GM19324 (cell line): Measurements from ENCODE around the gene MRTFB.
"Not testable (repeated sequence)": the region's sequence is repeated elsewhere in the genome, so short reads cannot be mapped to it uniquely, and the experiment has no call there.

Experiments used
- ATAC-seq: cut with Tn5 transposase; IDR thresholded peaks from one replicate; pipeline ENCODE4 v1.9.1; 2021; ENCODE audit warnings: mild to moderate bottlenecking, moderate library complexity; ENCODE audit not compliant: unreplicated experiment, low FRiP score

MRTFB gene

GRCh38 chr16:14070877-14071575, at the start of gene MRTFB:
Gene MRTFB, plus strand, starts transcription at chr16:14071319. Its CDS starts 69,288 bp downstream, at chr16:14140607.
- ATAC-seq, result peak; percentile 83

- ATAC-seq, result not testable (repeated sequence)
Observed at GRCh38 chr16:14023526-14023925, 47.6 kb upstream of the MRTFB start.

- no peak for ATAC-seq
Observed at GRCh38 chr16:14024283-14024682, 46.8 kb upstream of the MRTFB start.

GRCh38 chr16:14026572-14027285, 44.4 kb upstream of the MRTFB start:
- no peak for ATAC-seq

- no peak for ATAC-seq
Observed at GRCh38 chr16:14028202-14028601, 42.9 kb upstream of the MRTFB start.

GRCh38 chr16:14029658-14030057, 41.5 kb upstream of the MRTFB start:
- ATAC-seq, result no peak

- no peak for ATAC-seq
Observed at GRCh38 chr16:14035092-14035491, 36.0 kb upstream of the MRTFB start.

- ATAC-seq, result no peak
Observed at GRCh38 chr16:14036889-14037288, 34.2 kb upstream of the MRTFB start.

- no peak for ATAC-seq
Observed at GRCh38 chr16:14037960-14038359, 33.2 kb upstream of the MRTFB start.

GRCh38 chr16:14041164-14041563, 30.0 kb upstream of the MRTFB start:
- no peak for ATAC-seq

GRCh38 chr16:14042706-14043105, 28.4 kb upstream of the MRTFB start:
- ATAC-seq, result no peak

- ATAC-seq, result no peak
Observed at GRCh38 chr16:14043278-14043677, 27.8 kb upstream of the MRTFB start.

GRCh38 chr16:14043793-14044192, 27.3 kb upstream of the MRTFB start:
- ATAC-seq, result no peak

GRCh38 chr16:14047121-14047859, 23.8 kb upstream of the MRTFB start:
- ATAC-seq, result not testable (repeated sequence)

- no peak for ATAC-seq
Observed at GRCh38 chr16:14050291-14051027, 20.7 kb upstream of the MRTFB start.

- no peak for ATAC-seq
Observed at GRCh38 chr16:14051103-14051729, 19.9 kb upstream of the MRTFB start.

GRCh38 chr16:14056970-14057369, 14.1 kb upstream of the MRTFB start:
- ATAC-seq, result no peak

GRCh38 chr16:14057878-14058382, 13.2 kb upstream of the MRTFB start:
- ATAC-seq, result no peak

- ATAC-seq, result no peak
Observed at GRCh38 chr16:14061732-14062259, 9.3 kb upstream of the MRTFB start.

GRCh38 chr16:14062261-14062660, 8.9 kb upstream of the MRTFB start:
- ATAC-seq, result no peak
